HG03378 (cell line): ENCODE data around the gene CEP126.

ENCODE experiments used
- ATAC-seq: cut with Tn5 transposase; IDR thresholded peaks from one replicate; pipeline ENCODE4 v1.9.1; 2021; ENCODE audit warnings: mild to moderate bottlenecking, moderate library complexity; ENCODE audit not compliant: unreplicated experiment

The CEP126 gene

GRCh38 chr11:101914738-101915426 is at the start of gene CEP126:
Gene CEP126 (plus strand): TSS chr11:101915010. CDS start chr11:101915285, 275 bp downstream.
- peak; percentile 99 for ATAC-seq

DNA sequence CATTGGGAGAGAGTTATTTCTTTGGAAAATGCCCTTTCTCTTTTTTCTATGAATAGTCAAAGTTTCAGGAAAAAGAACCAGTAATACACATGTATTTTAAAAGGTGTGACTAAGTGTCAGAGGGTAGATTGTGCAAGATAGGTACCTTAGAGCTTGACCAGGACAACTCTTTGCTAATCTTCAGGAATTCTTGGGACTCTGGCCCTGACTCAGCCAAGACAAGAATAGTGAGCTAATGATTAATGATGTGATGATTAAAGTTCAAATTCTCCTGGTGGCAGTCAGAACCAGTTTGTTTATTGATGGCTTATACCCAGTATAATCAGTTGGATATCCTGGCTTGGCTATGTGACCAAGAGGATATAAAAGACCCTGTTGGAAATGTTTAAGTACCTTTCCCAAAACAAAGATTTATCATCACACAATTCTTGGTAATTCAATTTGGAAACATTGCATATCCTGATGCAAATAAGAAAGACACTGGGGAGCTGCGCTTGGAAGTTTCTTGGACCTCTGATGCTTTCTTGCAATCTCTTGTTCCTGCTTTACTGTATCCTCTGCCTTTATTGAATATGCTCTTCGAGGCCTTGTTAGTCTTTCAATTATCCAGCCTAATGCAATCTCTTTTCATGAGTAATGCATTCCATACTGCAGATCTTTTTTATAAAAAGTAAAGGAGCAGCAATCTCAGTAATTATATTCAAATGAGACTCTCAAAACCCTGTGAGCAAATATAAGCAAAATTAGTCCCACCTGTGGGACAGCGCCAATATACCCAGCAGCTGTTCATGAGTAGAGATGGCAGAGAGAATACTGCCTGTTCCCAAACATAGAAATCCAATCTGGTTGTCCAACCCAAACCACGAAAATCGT is 48.0 kb upstream of the CEP126 start:
- no peak for ATAC-seq

- ATAC-seq = no peak
Observed at GRCh38 chr11:101867951-101868350, 46.9 kb upstream of the CEP126 start.

DNA sequence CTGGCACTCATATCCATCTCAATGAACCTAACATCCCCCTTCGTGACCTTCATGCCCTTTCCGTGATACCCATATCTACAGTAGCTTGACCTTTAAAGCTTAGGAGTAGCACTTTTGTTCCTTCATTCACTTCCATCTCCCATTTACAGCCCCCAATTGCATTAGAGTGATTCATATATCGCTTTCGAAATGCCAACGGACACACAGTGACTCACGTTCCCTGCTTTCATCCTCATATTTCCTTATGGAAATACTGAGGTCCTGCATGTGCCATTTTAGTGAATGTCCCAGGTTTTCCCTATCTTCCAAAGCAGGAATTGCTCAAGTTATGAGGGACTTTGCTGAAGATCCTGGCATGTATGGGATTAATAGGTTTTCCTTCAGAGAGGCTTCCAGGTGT is 44.3 kb upstream of the CEP126 start:
- no peak for ATAC-seq

DNA sequence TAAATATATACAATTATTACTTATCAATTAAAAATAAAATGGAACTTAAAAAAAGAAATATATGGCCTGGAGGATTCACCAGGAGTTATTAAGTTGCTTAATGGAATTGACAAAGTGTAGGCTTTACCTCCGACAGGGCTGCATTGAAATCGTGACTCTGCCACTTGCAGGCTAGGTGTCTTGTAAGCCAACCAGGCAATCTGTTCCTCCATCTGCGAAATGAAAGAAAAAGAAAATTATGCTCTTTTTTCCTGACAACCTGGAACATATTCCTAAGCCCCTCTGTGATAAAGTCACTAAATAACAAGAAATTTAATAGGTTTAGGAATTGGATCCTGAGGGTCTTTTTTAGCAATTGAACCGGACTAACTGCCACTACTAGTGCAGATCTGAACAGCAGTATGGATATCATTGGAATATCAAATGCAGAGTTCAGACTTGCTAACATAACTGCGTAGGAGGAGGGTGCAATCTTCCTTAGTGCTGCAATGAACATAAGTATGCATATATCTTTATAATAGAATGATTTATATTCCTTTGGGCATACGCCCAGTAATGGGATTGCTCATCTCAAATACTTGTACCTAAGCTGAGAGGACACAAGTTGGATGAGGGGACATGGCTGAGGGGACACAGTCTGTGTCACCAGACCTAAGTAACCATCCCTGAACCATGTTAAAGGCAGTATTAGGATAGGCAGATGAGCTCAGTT is 42.5 kb upstream of the CEP126 start:
- ATAC-seq = no peak

GRCh38 chr11:101880222-101880621 is 34.6 kb upstream of the CEP126 start:
- no peak for ATAC-seq

GRCh38 chr11:101881586-101881985 is 33.2 kb upstream of the CEP126 start:
- no peak for ATAC-seq

DNA sequence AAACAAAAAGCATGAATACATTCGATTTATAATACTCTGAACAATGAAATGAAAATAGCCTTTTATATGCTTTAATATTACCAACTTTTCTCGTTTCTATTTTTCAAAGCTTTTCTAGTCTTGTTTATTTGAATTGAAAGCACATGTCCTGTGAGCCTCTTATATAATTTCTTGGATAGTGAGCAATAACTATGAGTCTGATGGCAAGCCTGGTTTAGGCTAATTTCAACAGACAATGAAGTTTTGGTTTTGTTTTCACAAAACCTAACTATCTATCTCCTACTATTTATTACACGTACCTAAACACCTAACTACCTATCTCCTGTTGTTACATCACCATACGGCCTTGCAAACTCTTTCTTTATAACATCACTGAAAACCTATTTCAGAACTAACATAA is 29.2 kb upstream of the CEP126 start:
- no peak for ATAC-seq

DNA sequence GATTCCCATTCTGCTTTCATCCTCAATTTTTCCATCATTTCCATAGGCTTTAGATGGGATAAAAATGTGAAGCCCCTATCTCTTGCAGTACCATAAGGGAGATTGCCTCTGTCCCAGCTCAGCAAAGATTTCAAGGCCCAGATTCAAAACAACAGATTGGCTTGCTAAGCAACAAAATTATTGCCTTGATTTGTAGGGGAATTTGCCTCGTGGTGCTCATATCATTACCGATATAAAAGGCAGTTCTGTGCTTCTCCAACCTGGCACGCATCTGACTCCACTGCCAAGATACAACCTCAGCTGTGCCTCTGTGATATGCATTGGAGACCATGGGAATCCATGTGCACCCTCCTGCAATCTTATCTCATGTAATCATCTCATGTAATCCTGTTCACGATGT is 25.0 kb upstream of the CEP126 start:
- ATAC-seq = no peak

DNA sequence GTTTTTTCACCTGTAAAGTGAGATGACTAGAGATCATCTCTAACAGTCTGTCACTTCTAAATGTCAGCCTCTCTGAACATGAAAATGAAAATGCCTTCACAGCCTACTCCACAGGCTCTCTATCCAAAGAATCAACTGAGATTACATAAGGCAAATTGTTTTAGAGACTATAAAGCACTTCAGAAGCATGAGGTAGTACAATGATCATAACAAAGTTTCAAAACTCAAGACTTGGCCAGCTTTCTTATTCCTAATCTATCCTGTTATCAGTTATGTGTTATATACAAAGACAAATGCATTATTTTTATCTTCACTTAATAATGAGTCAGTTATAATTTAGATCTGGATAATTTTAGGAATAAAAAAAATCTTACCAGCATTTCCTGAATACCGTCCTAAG is 20.3 kb upstream of the CEP126 start:
- ATAC-seq = no peak

DNA sequence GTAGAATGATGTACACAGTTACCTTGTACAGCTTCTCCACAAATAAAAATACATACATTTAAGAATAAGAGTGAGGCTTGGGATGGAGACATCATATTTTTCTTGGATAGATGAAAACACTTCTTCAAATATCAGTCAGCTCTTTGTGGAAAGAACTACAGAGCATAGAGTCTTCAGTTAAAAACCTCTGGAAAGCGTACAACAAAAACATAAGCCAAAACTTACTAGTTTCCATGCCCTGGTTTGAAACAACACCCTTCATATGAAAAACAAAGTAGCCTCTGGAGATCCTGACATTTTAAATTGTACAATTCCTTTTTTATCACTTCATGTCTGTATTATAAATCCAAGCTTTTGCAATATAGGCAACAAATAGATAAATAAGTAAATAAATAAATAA is 7.0 kb upstream of the CEP126 start:
- no peak for ATAC-seq

DNA sequence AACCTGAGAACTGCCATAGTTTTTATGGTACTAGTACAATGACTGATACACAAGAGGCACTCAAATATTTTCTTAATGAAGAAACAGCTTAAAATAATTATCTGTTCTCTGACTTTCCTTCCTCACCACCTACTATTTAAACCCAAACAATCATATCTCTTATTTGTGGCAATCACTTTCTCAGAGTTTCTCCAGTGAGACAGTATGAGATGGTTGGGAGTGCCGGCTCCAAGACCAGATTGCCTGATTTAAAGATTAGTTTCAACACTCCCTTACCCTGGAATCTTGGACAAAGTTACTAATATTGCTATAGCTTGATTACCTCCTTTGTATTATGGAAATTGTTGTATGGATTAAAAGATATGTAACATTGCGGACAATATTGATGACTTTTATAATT is 5.7 kb upstream of the CEP126 start:
- ATAC-seq = no peak

GRCh38 chr11:101912823-101913284 is 2.0 kb upstream of the CEP126 start:
- ATAC-seq = no peak

DNA sequence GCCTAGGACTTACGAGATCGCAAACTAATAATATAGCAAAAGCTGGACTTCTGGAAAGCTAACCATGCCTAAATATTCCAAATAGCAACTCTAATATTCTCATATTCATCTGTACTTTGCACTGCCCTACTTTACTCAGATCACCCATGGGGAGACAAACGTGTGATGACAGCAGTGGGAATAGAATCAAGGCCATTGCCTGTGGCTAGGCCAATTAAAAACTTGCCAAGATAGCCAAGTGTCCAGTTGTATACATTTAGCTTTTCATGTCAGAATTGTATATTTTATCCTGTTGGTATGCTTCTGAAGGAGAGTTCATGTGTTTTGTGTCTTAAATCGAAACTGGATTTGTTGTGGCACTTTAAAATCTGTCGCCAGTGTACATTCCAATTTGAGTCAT is 1.2 kb upstream of the CEP126 start:
- no peak for ATAC-seq

DNA sequence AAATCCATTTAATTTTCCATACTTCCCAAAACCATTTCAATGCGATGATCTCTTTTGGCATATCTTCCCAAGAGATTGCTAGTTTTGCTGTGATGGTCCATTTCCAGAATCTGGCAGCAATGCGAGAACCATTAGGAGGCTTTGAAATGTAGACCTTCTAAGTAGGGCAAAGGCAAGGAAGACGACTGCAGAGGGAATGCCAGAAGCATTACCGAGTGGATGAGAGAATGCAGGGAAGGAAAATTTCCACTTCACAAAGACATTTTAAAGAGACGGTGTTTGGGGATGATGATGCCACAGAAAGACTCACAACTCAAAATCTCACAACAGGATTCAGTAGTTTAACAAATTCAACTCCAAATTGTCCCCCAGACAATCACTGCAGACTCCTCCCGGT is 471 bp upstream of the CEP126 start:
- ATAC-seq = no peak

GRCh38 chr11:101915791-101916291 is 1.0 kb downstream of the CEP126 start:
- peak; percentile 47 for ATAC-seq

DNA sequence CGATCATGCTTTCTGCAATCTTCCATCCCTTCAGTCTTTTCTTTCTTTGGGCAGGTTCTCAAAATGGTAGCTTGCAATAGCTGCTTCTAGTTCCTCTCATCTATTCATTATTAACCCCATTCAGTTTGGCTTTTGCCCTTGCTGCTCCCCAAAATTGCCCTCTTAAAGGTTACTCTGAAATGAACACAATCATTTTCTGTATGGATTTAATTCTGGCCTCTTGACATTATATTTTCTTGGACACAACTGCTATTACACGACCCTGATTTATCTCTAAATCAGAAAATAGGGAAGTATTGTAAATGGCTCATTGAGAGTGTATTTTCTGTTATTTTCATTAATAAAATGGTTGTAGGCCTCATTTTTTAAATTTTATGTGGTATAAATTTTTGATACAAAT is 1.6 kb downstream of the CEP126 start, which contains the start of gene ANGPTL5:
ANGPTL5 (minus strand) TSS at position 101 of the 400 bp plus-strand sequence. CDS start 8,613 bp downstream, outside the sequence.
- ATAC-seq = no peak

DNA sequence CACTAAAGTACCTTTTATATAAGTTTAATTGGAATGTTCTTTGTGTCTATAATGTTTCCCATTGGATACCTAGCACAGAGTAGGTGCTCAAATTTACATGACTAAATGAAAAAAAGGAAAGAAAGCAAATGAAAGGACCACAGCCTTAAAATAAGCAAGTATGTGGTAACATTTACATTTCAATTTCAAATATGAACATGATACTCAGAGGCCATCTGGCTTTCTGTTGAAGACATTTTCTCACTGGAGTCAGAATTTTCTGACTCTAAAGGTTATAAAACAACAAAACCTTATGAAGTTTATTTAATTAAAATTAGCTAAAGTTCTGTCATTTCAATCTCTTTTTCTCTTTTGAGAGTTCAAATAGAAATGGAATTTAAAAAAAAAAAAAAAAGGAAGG is 2.4 kb downstream of the CEP126 start:
- no peak for ATAC-seq

GRCh38 chr11:101920992-101921391 is 6.2 kb downstream of the CEP126 start:
- ATAC-seq = no peak

DNA sequence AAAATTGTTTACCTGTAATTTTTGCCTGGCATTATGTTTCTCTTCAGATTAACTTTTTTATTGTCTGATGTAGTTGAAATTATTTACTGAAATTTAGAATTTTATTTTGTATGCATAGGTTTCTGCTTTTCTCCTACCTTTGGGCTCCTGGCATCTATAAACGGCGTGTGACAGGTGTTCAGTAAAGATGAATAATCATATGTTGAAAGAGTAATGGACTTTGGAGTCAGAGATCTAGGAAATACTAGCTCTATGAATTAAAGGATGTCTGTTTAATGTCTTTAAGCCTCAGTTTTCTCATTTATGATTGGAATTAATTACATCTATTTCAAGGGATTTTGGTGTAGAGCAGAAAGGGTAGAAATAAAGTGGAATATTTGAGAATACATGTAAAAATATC is 8.7 kb downstream of the CEP126 start:
- ATAC-seq = no peak

GRCh38 chr11:101929294-101929915 is 14.6 kb downstream of the CEP126 start:
- ATAC-seq = no peak
